Measurements from ENCODE around the gene MGMT.

Gene MGMT

DNA sequence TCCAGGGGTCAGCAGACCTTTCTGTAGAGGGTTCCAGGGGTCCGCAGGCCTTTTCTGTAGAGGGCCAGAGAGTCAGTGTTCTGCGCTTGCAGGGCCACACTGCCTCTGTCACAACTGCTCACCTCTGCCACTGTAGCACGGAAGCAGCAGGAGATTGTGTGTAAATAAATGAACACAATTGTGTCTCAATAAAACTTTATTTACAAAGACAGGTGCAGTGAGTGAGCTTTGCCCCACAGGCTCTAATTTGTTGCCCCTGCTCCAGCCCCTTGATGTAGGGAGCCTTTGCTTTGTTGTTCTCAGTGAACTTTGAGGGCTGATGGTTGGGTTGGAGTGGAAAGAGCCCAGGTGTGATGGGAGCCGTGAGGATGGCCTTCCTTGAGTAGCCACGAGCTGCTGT lies 67.8 kb downstream of the MGMT start:
- TF ChIP-seq, protein P1, sequence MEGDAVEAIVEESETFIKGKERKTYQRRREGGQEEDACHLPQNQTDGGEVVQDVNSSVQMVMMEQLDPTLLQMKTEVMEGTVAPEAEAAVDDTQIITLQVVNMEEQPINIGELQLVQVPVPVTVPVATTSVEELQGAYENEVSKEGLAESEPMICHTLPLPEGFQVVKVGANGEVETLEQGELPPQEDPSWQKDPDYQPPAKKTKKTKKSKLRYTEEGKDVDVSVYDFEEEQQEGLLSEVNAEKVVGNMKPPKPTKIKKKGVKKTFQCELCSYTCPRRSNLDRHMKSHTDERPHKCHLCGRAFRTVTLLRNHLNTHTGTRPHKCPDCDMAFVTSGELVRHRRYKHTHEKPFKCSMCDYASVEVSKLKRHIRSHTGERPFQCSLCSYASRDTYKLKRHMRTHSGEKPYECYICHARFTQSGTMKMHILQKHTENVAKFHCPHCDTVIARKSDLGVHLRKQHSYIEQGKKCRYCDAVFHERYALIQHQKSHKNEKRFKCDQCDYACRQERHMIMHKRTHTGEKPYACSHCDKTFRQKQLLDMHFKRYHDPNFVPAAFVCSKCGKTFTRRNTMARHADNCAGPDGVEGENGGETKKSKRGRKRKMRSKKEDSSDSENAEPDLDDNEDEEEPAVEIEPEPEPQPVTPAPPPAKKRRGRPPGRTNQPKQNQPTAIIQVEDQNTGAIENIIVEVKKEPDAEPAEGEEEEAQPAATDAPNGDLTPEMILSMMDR (IDR thresholded peaks at IDR 0.05; ENCODE audit: extremely low read depth, missing control alignments) = no peak

DNA sequence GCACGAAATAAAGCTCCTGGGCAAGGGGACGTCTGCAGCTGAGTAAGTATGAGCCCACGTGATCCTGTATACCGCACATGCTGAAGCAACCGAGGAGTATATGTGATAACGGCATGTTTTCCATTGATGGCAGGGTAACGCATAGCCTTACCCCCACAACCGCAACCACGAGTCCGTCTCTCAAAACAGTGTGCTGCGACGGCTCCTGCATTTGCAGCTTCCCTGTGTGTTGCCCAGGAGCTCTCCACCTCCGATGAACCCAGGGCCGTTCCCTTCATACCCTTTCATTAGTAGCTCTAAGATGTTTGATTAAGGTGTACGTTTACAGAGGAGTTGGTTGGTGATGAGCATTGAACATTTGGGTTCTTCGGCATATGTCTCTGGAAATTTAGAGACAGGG lies 69.3 kb downstream of the MGMT start:
- TF ChIP-seq, protein P1 (IDR thresholded peaks at IDR 0.05; ENCODE audit: extremely low read depth, missing control alignments) = no peak
- no peak for DNase-seq (ENCODE audit: low spot score)

More for the DNA sequence above, 67.8 kb downstream of the MGMT start:
- no peak for DNase-seq (ENCODE audit: low spot score)

DNA sequence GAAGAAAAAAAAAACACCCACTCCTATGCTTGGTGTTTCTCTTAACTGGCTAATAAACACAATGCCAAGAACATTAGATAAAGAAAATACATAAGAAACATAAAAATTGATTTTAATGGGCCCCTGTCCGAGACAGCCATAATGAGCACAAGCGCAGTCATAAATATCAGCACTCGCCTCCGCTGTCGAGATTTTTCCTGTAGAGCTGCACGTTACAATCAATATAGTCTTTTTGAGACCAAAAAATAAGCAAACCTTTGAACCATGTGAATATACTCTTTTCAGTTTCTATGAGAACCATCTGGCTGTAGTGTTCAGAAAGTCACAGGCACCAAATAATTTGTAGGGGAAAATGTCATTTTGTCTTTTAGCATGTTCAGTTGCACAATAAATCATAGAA lies 70.1 kb downstream of the MGMT start:
- DNase-seq (ENCODE audit: low spot score) = no peak
- TF ChIP-seq, protein P1 (IDR thresholded peaks at IDR 0.05; ENCODE audit: extremely low read depth, missing control alignments) = no peak

DNA sequence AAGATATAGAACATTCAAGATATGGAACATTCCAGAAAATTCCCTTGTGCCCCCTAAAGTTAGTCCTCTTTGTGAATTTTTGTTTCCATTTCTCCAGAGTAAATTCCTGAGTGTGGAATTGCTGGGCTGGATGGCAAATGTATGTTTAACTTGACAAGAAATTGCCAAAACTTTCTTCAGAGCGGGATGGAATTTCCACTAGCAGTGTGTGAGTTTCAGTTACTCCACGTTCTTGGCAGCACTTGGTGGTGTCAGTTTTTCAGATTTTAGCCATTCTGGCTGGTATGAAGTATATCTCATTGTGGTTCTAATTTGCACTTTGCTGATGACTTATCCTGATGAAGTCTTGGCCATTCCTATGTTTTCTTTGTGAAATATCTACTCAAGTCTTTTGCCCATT lies 71.2 kb downstream of the MGMT start:
- TF ChIP-seq, protein P1 (IDR thresholded peaks at IDR 0.05; ENCODE audit: extremely low read depth, missing control alignments) = no peak
- no peak for DNase-seq (ENCODE audit: low spot score)

DNA sequence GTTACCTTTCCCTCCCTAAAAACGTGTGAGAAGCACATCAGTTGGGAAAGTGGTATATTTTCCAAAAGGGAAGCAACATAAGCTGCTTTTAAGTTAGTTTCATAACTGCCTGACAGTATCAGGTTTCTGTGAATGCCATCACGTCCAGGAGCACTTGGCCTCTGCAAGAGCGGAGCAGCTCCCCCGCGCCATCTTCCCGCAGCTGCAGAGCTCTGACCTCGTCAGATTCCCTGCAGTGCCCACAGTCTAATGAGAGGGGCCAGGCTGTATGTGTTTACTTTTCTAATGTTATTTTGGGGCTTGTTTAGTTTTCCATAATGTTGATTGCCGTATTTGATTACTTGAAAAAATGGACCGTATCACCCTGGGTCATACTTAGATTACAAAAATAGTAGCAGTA lies 74.2 kb downstream of the MGMT start:
- DNase-seq (ENCODE audit: low spot score) = no peak
- TF ChIP-seq, protein P1 (IDR thresholded peaks at IDR 0.05; ENCODE audit: extremely low read depth, missing control alignments) = no peak

DNA sequence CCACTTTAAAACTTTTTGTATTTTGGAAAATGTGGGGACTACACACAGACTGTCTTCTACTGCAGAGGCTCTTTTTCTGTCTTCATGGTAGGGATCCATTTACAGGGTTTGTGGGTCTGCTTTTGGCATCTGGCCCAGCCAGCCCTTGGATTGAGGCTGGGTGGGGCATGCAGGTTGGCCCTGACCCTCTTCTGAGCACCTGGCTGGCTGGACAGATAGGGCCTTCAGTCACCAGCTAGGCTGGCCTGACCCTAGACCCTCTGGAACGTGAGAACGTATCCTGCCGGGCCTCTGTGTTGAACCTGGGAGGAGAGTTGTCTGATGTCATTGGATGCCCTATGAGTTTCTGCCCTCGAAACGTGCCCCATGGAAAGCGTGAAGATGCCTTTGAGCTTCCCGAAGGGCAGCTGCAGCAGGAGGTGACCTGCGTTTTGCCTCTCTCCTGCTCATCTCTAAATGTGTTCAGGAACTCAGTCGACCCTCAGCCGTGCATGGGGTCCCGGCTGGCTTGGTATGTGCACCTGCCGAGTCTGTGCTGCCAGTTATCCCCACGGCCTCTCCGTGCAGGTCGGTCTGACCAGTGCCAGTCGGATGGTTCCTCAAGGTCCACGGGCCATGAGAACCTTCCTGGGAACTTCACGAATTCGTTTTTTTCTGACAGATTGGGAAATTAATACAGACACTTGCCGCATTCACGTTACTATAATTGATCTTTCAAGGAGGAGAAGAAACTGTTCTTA lies 74.9 kb downstream of the MGMT start:
- DNase-seq (ENCODE audit: low spot score) = no peak
- TF ChIP-seq, protein P1 (IDR thresholded peaks at IDR 0.05; ENCODE audit: extremely low read depth, missing control alignments) = no peak

DNA sequence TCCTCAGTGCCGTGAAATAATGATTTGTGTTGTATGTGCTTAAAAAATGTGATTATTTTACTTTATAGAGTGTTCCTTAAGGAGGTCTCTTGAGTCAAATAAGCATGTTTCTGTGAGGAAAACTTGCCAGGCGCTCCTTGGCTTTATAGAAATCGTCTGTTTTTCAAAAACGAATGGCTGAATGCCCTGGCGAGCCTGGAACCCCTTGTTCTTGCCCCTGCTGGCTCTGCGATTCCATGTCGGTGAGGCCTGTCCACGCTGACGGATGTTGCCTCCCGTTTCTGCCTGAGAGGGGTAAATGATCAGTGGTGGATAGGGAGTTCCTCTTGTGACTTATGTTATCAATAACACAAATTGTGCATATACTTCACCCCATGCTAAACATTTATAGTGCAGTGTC lies 75.5 kb downstream of the MGMT start:
- DNase-seq (ENCODE audit: low spot score) = no peak
- TF ChIP-seq, protein P1 (IDR thresholded peaks at IDR 0.05; ENCODE audit: extremely low read depth, missing control alignments) = no peak

Measured in GM20000 (cell line).